MG63 (cell line): Measurements from ENCODE around the gene CST4. TPM values are rescaled to one million over a fixed set of nuclear protein-coding genes. Genes with fewer than 3 reads are reported as not detected.
"Not testable (repeated sequence)": the region's sequence is repeated elsewhere in the genome, so short reads cannot be mapped to it uniquely, and the experiment has no call there.

Experiments used
- DNase-seq: peaks from one replicate; pipeline ENCODE4 v3.0.0-alpha.2; 2020
- H3K27me3 ChIP-seq: fragments of 250-450 bp; sonication (Bioruptor Pico); 2 replicates; pipeline ENCODE4 v1.5.1; 2020; ENCODE audit warnings: mild to moderate bottlenecking, moderate library complexity
- H3K36me3 ChIP-seq: fragments of 250-450 bp; sonication (Bioruptor Pico); 2 replicates; pipeline ENCODE4 v1.5.1; 2020; ENCODE audit warnings: mild to moderate bottlenecking, moderate library complexity
- H3K4me3 ChIP-seq: fragments of 250-450 bp; sonication (Bioruptor Pico); 2 replicates; pipeline ENCODE4 v1.5.1; 2020; ENCODE audit warnings: mild to moderate bottlenecking, moderate library complexity
- H3K9me3 ChIP-seq: fragments of 250-450 bp; sonication (Bioruptor Pico); 2 replicates; pipeline ENCODE4 v1.5.1; 2020; ENCODE audit warnings: mild to moderate bottlenecking, moderate library complexity
- total RNA-seq: library from RNA; depleted of rRNA; stranded (reverse); fragments of >200 nt; shearing (Covaris generic); gene quantifications from 2 replicates; pipeline ENCODE4 v1.2.3, GENCODE V29; 2014; ENCODE audit warnings: low replicate concordance; rRNA removed

The CST4 gene
- not detected in 2 replicates for total RNA-seq

DNA sequence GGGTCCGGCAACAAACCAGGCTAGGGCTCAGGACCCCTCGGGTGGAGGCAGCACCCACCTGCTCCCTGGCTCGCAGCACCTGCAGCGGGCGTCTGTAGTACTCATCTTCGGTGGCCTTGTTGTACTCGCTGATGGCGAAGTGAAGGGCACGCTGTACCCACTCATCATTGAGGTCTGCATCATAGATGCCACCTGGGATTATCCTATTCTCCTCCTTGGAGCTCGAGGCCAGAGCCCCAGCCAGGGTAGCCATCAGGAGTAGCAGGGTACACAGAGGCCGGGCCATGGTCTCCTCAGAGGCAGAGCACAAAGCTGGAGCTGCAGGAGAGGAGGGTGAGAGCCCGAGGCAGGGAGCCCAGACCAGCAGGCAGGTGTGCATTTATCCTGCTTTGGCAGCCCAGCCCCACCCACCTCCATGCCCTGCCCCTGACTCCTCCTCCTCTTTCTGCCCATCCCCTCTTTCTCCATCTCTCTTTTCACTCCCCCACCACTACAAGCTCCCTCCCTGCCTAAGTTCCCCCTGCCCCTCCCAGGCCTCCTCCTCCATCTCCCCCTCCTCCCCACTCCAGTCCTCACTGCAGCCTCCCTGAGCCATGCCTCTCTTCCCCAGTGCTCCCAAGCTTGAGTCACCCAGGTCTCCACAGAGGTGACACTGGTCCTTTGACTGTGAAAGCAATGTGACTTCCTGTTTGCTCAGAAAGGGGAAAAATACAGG, at the start of gene CST4:
Gene CST4 (minus strand): TSS at position 355 of the 715 bp plus-strand sequence. CDS start 69 bp downstream, at position 286.
- H3K9me3 ChIP-seq, DNase-seq, H3K27me3 ChIP-seq, H3K36me3 ChIP-seq, H3K4me3 ChIP-seq: not testable (repeated sequence)

GRCh38 chr20:23735391-23735790, 46.6 kb upstream of the CST4 start:
- H3K9me3 ChIP-seq, H3K36me3 ChIP-seq, H3K27me3 ChIP-seq, H3K4me3 ChIP-seq, DNase-seq: not testable (repeated sequence)

DNA sequence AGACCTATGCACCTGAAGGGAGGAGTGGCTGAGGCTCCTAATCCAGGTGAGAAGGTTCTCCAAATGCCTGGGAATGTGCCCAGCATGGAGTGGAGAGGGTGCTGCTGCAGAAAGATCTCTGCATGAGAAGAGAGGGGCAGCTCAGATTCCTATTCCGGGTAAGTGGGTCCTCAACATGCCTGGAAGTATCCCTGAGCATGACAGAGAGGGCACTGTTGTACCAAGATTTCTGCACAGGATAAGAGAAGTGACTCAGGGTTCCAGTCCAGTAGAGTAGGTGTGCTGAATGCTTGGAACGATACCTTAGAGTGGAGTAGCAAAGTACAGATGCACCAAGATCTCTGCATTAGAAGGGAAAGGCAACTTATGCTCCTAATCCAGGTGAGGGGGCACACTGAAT, 46.1 kb upstream of the CST4 start:
- not testable (repeated sequence) for H3K36me3 ChIP-seq, DNase-seq

GRCh38 chr20:23734440-23734839, 45.6 kb upstream of the CST4 start:
- H3K9me3 ChIP-seq, H3K27me3 ChIP-seq, H3K4me3 ChIP-seq, H3K36me3 ChIP-seq, DNase-seq: not testable (repeated sequence)

More for the DNA sequence above, 46.1 kb upstream of the CST4 start:
- H3K4me3 ChIP-seq, H3K9me3 ChIP-seq, H3K27me3 ChIP-seq: not testable (repeated sequence)

DNA sequence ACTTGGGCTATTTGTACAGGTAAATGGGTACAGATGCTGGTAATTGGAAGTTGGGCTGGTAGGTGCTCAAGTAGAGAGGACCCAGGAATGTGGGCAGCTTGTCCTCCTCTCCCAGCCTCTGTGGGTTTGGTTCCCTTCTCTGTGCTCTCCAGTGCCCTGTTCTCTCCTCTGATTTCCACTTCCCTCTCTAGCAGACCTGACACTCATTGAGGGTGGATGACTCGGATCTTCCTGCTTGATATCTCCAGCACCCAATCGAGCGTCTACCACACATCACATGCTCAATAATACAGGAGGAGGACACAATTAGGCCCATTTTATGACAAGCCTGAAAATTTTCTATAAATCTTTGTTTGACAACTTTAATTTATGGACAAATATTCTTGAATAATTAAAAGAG, 38.2 kb upstream of the CST4 start:
- Histone ChIP-seq H3K4me3 (no peak overlapping the region), H3K27me3 (no peaks in the 10 kb centered on the region), H3K36me3 (no peaks in the 10 kb centered on the region), H3K9me3 (no peaks in the 10 kb centered on the region)
- no peak for DNase-seq

DNA sequence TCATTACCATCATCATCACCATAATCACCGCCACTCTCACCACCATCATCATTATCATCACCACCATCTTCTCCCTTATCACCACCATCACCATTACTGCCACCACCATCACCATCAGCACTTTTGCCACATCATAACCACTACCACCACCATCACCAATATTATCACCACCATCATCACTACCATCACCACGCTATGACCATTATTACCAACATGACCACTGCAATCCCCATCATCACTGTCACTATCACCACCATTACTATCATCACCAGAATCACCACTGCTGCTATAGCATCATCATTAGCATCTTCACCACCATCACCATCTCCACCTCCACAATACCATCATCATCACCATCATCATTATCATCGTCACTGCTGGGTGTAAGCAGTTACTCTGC, 36.3 kb upstream of the CST4 start:
- H3K27me3 ChIP-seq = no peaks in the 10 kb centered on the region
- no peaks in the 10 kb centered on the region for H3K36me3 ChIP-seq
- H3K9me3 ChIP-seq = no peaks in the 10 kb centered on the region
- no peak overlapping the region for H3K4me3 ChIP-seq
- no peak for DNase-seq

- H3K36me3 ChIP-seq, H3K4me3 ChIP-seq, H3K9me3 ChIP-seq, H3K27me3 ChIP-seq: not testable (repeated sequence)
- DNase-seq = peak; percentile 10
Measured at GRCh38 chr20:23723659-23724307, 34.9 kb upstream of the CST4 start.

DNA sequence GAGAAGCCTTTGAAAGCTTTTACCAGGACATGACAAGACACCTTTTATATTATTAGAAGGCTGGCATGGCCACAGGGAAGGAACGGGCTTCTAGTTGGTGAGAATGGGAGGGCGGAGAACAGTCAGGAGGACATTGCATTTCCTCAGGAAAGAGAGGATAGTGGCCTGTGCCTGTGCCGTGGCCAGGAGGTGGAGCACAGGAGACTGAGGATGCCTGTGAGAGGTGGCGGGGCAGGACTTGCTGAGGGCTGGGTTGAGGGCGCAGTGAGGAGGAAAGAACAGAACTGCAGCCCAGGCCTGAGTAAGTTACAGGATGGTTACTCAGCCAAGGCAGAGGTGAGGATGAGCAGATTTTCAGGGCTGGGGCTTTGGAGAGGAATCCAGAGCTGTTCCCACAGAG, 34.0 kb upstream of the CST4 start:
- not testable (repeated sequence) for H3K9me3 ChIP-seq, H3K27me3 ChIP-seq, DNase-seq, H3K4me3 ChIP-seq, H3K36me3 ChIP-seq

DNA sequence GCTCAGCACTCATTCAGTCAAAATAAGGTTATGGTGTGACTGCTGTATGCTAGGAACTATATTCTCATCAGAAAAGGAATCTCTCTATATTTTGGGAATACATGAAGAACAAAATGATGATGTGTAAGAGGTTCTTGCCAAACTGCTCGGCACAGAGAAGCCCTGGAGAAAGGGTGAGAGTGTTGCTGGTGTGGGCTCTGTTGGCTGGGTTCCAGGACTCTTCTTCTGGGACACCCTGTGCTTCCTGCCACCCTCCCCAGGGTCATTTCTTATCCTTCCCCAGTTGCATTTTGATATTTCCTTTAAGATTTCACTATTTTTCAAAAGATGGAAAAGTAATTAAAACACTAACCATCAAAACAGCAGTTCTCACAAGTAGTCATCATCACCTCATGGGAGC, 33.1 kb upstream of the CST4 start:
- no peaks in the 10 kb centered on the region for H3K9me3 ChIP-seq
- no peak overlapping the region for H3K4me3 ChIP-seq
- no peak for DNase-seq
- H3K27me3 ChIP-seq = no peaks in the 10 kb centered on the region
- no peaks in the 10 kb centered on the region for H3K36me3 ChIP-seq

- not testable (repeated sequence) for DNase-seq, H3K36me3 ChIP-seq, H3K9me3 ChIP-seq, H3K4me3 ChIP-seq, H3K27me3 ChIP-seq
Measured at GRCh38 chr20:23719351-23719750, 30.5 kb upstream of the CST4 start.

DNA sequence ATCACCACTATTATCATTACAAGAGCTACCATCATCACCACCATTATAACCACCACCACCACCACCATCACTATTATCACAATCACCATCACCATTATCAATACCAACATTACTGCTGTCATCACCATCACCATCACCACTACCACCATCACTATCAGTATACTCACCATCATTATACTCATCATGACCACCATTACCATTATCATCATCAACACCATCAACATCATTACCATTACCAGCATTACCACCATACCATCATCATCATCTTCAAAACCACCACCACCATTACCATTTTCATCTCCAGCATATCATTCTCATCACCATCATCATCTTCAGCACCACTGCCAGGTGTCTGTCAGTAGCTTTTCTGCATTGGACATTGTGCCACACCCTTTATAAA, 22.9 kb upstream of the CST4 start:
- H3K9me3 ChIP-seq, H3K36me3 ChIP-seq, H3K4me3 ChIP-seq, DNase-seq, H3K27me3 ChIP-seq: not testable (repeated sequence)

DNA sequence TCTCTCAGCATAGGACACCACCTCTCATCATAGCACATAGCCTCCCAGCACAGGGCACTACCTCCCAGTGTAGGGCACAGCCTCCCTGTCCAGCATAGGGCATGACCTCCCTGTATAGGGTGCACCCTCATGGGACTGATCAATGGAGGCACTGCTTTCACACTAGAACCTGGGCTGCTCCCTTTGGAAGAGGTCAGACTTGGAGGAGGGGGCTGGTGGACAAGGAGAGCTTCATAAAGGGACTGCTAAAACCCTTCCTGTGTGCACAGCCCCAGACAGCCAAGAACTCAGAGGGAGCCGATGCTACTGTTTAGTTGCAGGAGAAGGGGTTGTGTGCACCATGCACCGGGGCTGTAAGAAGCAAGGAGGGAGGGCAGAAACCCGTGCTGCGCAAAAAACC, 21.9 kb upstream of the CST4 start:
- no peaks in the 10 kb centered on the region for H3K27me3 ChIP-seq
- H3K9me3 ChIP-seq = no peaks in the 10 kb centered on the region
- DNase-seq = no peak
- no peaks in the 10 kb centered on the region for H3K36me3 ChIP-seq
- no peak overlapping the region for H3K4me3 ChIP-seq

GRCh38 chr20:23705895-23706294, 17.1 kb upstream of the CST4 start:
- Histone ChIP-seq H3K4me3 (no peak overlapping the region), H3K27me3 (no peaks in the 10 kb centered on the region), H3K9me3 (no peaks in the 10 kb centered on the region), H3K36me3 (no peaks in the 10 kb centered on the region)
- DNase-seq = no peak

DNA sequence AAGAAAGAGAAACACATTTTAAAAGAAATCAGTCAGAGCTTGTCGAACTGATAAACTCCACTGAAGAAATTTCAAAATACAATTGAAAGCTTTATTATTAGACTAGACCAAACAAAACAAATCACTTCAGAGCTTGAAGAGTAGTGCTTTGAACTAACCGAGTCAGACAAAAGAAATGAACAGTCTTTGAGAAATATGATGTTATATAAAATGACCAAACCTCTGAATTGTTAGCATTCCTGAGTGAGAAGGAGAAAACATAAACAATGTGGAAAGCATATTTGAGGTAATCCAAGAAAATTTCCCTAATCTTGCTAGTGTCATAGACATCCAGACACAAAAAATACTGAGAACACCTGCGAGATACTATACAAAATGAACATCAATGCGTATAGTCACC, 13.2 kb upstream of the CST4 start:
- H3K36me3 ChIP-seq = no peaks in the 10 kb centered on the region
- H3K4me3 ChIP-seq = no peak overlapping the region
- no peaks in the 10 kb centered on the region for H3K27me3 ChIP-seq
- no peaks in the 10 kb centered on the region for H3K9me3 ChIP-seq
- DNase-seq = no peak

DNA sequence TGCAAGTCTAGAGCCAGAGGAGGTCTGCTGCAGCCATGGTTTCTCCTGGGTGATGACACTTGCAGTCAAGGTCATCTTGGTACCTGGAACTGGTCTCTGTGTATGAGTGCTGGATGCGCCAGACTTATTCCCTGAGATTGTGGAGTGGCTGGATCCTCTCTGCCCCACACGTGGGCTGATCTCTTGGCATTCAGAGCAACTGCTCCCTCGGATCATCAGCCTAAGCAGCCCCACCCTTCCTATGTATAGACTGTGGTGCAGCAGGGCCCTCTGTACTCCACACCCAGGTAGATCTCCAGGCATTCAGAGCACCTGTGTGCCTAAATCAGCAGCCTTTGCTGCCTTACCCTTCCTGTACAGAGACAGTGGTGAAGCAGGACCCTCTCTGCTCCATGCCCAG, 12.1 kb upstream of the CST4 start:
- H3K27me3 ChIP-seq = no peaks in the 10 kb centered on the region
- DNase-seq = no peak
- H3K36me3 ChIP-seq = no peaks in the 10 kb centered on the region
- H3K9me3 ChIP-seq = no peaks in the 10 kb centered on the region
- H3K4me3 ChIP-seq = no peak overlapping the region

DNA sequence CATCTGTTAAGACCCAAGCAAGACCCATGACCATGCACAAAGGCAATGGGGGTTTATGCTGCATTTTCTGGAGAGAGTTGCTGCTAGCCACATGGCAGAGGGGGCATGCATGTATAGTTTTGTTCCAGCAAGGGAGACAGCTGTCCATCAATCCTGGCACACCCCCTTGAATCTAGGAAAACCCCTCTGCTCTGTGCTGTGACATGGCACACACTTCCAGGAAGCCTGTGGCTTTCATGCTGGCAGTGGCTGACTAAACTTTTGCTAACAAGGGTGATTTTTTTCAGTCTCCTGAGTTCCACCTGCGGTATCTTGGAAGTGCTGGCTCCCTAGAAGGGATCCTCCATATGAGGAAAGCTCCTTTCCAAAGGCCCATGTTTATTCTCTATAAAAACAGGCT, 9.1 kb upstream of the CST4 start:
- no peaks in the 10 kb centered on the region for H3K27me3 ChIP-seq
- no peak overlapping the region for H3K4me3 ChIP-seq
- DNase-seq = no peak
- H3K9me3 ChIP-seq = no peaks in the 10 kb centered on the region
- no peaks in the 10 kb centered on the region for H3K36me3 ChIP-seq

DNA sequence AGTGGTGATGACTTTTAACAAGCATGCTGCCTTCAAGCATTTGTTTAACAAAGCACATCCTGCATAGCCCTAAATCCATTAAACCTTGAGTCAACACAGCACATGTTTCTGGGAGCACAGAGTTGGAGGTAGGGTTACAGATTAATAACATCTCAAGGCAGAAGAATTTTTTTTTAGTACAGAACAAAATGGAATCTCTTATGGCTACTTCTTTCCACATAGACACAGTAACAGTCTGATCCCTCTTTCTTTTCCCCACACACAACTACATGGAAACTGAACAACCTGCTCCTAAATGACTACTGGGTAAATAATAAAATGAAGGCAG, 6.2 kb upstream of the CST4 start:
- H3K4me3 ChIP-seq, H3K36me3 ChIP-seq, H3K27me3 ChIP-seq, DNase-seq, H3K9me3 ChIP-seq: not testable (repeated sequence)
